ENCODE data around the gene CYP11A1.

- TF ChIP-seq SPI1 (IDR thresholded peaks at IDR 0.05; ENCODE audit: low read depth, low read length) (peak; percentile 63), POLR2A (IDR thresholded peaks at IDR 0.05; ENCODE audit: low read depth, low read length) (peak; percentile 18; the same call in 1 of the 2 replicates), TAF1 (IDR thresholded peaks at IDR 0.05; ENCODE audit: low read depth, low read length) (peak; percentile 56; the same call in 1 of the 2 replicates), POLR2AphosphoS5 (IDR thresholded peaks at IDR 0.05; ENCODE audit: low read depth, low read length) (no peak), PAX5 (IDR thresholded peaks at IDR 0.05; ENCODE audit: insufficient read depth, low read length, severe bottlenecking) (peak; percentile 80)
Measured at GRCh38 chr15:74402873-74403587, 35.6 kb upstream of the CYP11A1 start.
